ENCODE measurements around the gene RETREG2. TPM values are rescaled to one million over a fixed set of nuclear protein-coding genes. Genes with fewer than 3 reads are reported as not detected.

Gene RETREG2
- total RNA-seq, 1 donor from 2014 or later = 32.9 TPM

- Histone ChIP-seq H3K9me3 (ENCODE audit: low read depth) (no peaks in the 10 kb centered on the region), H4K20me1 (ENCODE audit: low read depth) (peaks cover 10% of the 10 kb centered on the region), H3K27ac (no peak overlapping the region), H3K4me1 (peaks cover 4% of the 10 kb centered on the region), H3K27me3 (no peaks in the 10 kb centered on the region), H3K4me3 (no peak overlapping the region), H3K79me2 (ENCODE audit: low read depth) (no peaks in the 10 kb centered on the region), H3K4me2 (no peak overlapping the region), H3K36me3 (no peaks in the 10 kb centered on the region), H3F3A (ENCODE audit: low read depth) (peaks cover 22% of the 10 kb centered on the region), H3K9ac (no peak overlapping the region), H2AFZ (replicated peaks) (no peak overlapping the region)
- no peak overlapping the region for H3K4me3 Mint-ChIP-seq
- no peak for DNase-seq (ENCODE audit: low spot score)
- peaks cover 12% of the 10 kb centered on the region for H3K27me3 Mint-ChIP-seq (ENCODE audit: insufficient read depth, low read depth)
- H3K27ac Mint-ChIP-seq = no peak overlapping the region
- peaks cover 19% of the 10 kb centered on the region for H3K4me1 Mint-ChIP-seq
- H3K9me3 Mint-ChIP-seq = no peaks in the 10 kb centered on the region
- TF ChIP-seq EZH2phosphoT487 (IDR thresholded peaks at IDR 0.05) (no peak), EZH2 (IDR thresholded peaks at IDR 0.05) (no peak)
- TF ChIP-seq, protein P1, sequence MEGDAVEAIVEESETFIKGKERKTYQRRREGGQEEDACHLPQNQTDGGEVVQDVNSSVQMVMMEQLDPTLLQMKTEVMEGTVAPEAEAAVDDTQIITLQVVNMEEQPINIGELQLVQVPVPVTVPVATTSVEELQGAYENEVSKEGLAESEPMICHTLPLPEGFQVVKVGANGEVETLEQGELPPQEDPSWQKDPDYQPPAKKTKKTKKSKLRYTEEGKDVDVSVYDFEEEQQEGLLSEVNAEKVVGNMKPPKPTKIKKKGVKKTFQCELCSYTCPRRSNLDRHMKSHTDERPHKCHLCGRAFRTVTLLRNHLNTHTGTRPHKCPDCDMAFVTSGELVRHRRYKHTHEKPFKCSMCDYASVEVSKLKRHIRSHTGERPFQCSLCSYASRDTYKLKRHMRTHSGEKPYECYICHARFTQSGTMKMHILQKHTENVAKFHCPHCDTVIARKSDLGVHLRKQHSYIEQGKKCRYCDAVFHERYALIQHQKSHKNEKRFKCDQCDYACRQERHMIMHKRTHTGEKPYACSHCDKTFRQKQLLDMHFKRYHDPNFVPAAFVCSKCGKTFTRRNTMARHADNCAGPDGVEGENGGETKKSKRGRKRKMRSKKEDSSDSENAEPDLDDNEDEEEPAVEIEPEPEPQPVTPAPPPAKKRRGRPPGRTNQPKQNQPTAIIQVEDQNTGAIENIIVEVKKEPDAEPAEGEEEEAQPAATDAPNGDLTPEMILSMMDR (IDR thresholded peaks at IDR 0.05) = no peak
- H3K36me3 Mint-ChIP-seq = peaks cover 16% of the 10 kb centered on the region
Observed at GRCh38 chr2:219214786-219215185, 36.7 kb downstream of the RETREG2 start.

DNA sequence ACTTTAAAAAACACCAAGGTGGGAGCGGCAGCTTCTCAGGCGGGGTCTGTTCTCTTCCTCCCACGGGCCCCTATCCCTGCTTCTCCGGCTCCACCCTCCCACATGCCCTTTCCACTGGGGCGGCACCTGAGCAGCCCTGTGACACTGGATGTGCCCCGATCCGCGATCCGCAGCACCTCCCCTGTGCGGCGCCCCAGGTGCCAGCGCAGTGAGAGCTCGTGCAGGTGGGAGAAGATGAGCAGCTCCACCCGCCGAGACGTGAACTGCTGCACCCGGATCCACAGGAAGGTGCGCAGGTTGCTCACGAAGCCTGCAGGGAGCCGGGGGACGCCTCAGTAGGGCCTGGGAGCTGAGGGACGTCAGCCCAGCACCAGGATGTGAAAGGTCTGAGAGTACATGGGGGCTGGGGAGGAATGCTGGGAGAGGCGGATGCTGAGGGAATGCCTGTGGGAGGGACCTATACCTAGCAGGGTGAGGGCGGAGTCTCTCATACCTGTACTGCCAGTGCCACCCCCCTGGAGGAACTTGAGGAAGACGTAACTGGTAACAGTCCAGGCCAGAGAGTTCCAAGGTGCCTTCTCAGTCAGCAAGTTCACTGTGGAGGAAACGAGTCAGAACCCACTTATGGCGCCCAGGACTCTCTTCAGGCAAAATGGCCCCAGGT, 37.9 kb downstream of the RETREG2 start:
- Histone ChIP-seq H4K20me1 (ENCODE audit: low read depth) (peaks cover 10% of the 10 kb centered on the region), H3K4me3 (no peak overlapping the region), H3K4me2 (no peak overlapping the region), H3K9ac (no peak overlapping the region), H2AFZ (replicated peaks) (no peak overlapping the region), H3K4me1 (peaks cover 4% of the 10 kb centered on the region), H3K9me3 (ENCODE audit: low read depth) (no peaks in the 10 kb centered on the region), H3K27ac (no peak overlapping the region), H3F3A (ENCODE audit: low read depth) (peaks cover 27% of the 10 kb centered on the region), H3K27me3 (no peaks in the 10 kb centered on the region), H3K36me3 (no peaks in the 10 kb centered on the region), H3K79me2 (ENCODE audit: low read depth) (no peaks in the 10 kb centered on the region)
- Mint-ChIP-seq H3K36me3 (peaks cover 16% of the 10 kb centered on the region), H3K27me3 (ENCODE audit: insufficient read depth, low read depth) (peaks cover 16% of the 10 kb centered on the region), H3K27ac (no peak overlapping the region), H3K4me3 (no peak overlapping the region), H3K9me3 (no peaks in the 10 kb centered on the region), H3K4me1 (peaks cover 19% of the 10 kb centered on the region)
- DNase-seq (ENCODE audit: low spot score) = no peak
- TF ChIP-seq EZH2phosphoT487 (IDR thresholded peaks at IDR 0.05) (no peak), EZH2 (IDR thresholded peaks at IDR 0.05) (no peak)
- TF ChIP-seq, protein P1 (IDR thresholded peaks at IDR 0.05) = no peak

DNA sequence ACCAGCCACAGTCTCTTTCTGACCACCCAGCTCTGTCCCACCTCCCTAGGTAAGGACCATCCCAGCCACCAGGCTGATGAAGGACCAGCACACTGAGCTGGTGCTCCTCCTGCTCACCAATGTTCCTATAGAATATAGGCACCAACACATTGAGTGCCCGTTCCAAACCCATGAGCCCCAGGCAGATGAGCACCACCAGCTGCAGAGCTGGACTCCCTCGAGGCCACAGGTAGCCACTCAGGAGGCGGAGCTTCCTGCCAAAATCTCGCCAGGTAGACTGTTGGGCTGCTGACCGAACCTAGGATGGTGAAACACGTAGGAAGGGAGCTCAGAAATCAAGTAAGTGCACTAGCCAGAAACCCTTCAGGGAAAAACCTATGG, 38.5 kb downstream of the RETREG2 start:
- Histone ChIP-seq H3K9ac (no peak overlapping the region), H4K20me1 (ENCODE audit: low read depth) (peaks cover 10% of the 10 kb centered on the region), H2AFZ (replicated peaks) (no peak overlapping the region), H3K27ac (no peak overlapping the region), H3K4me3 (no peak overlapping the region), H3K9me3 (ENCODE audit: low read depth) (no peaks in the 10 kb centered on the region), H3K4me2 (no peak overlapping the region), H3K79me2 (ENCODE audit: low read depth) (no peaks in the 10 kb centered on the region), H3K36me3 (no peaks in the 10 kb centered on the region), H3F3A (ENCODE audit: low read depth) (peaks cover 27% of the 10 kb centered on the region), H3K27me3 (no peaks in the 10 kb centered on the region), H3K4me1 (peaks cover 4% of the 10 kb centered on the region)
- peaks cover 19% of the 10 kb centered on the region for H3K4me1 Mint-ChIP-seq
- H3K27me3 Mint-ChIP-seq (ENCODE audit: insufficient read depth, low read depth) = peaks cover 16% of the 10 kb centered on the region
- no peak overlapping the region for H3K27ac Mint-ChIP-seq
- peak overlapping the region; percentile 75 for H3K4me3 Mint-ChIP-seq
- H3K36me3 Mint-ChIP-seq = peaks cover 20% of the 10 kb centered on the region
- no peaks in the 10 kb centered on the region for H3K9me3 Mint-ChIP-seq
- no peak for DNase-seq (ENCODE audit: low spot score)
- TF ChIP-seq EZH2 (IDR thresholded peaks at IDR 0.05) (no peak), EZH2phosphoT487 (IDR thresholded peaks at IDR 0.05) (no peak)
- TF ChIP-seq, protein P1 (IDR thresholded peaks at IDR 0.05) = no peak

Data from neural progenitor cell (in vitro differentiated cells).